ENCODE data around the gene SNCA.

DNA sequence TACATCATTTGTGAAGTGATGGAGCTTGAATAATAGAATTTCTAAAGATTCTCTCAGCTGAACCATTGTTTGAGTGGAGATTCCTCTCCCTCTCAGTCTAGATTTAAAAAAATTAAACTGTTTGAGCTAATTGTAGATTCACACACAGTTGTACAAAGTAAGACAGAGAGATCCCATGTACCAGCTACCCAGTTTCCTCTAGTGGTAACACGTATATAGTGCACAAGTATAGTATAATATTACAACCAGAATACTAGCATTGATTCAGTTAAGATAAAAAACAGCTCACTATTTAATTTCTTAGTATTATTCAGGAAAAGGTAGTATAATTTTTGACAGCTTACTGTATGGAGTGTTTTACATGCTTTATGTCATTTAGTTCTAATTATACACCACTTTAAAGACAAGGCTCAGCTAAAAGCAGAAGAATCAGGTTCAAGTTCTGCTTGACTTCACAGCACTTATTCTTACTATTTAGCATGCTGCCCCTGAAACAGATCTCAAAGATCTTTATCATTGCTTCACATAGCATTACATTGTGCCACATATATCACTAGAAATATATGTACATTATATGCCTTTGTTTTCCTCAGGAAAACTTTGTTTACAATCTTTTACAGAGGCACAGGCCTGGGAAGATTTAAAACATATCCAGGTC lies 136.1 kb downstream of the SNCA start:
- TF ChIP-seq, protein P1, sequence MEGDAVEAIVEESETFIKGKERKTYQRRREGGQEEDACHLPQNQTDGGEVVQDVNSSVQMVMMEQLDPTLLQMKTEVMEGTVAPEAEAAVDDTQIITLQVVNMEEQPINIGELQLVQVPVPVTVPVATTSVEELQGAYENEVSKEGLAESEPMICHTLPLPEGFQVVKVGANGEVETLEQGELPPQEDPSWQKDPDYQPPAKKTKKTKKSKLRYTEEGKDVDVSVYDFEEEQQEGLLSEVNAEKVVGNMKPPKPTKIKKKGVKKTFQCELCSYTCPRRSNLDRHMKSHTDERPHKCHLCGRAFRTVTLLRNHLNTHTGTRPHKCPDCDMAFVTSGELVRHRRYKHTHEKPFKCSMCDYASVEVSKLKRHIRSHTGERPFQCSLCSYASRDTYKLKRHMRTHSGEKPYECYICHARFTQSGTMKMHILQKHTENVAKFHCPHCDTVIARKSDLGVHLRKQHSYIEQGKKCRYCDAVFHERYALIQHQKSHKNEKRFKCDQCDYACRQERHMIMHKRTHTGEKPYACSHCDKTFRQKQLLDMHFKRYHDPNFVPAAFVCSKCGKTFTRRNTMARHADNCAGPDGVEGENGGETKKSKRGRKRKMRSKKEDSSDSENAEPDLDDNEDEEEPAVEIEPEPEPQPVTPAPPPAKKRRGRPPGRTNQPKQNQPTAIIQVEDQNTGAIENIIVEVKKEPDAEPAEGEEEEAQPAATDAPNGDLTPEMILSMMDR (conservative IDR thresholded peaks at IDR 0.05 in 1 of 2, IDR thresholded peaks at IDR 0.05 in 1 of 2; ENCODE audit: low read depth in 1 of 2, low read length in 2 of 2) = no peak
- TF ChIP-seq EZH2 (IDR thresholded peaks at IDR 0.05; ENCODE audit: low read length, missing control alignments) = no peak

Data from fibroblast of lung (primary cell).